GM12878 (cell line): ENCODE results near the gene GBGT1. TPM values are rescaled to one million over a fixed set of nuclear protein-coding genes. Genes with fewer than 3 reads are reported as not detected.

Experiments used
- ATAC-seq: fragments of 200-7000 bp; cut with Tn5 transposase; 3 replicates; pipeline ENCODE4 v1.9.1; 2020; ENCODE audit warnings: mild to moderate bottlenecking, moderate library complexity
- BruUV-seq: library from RNA; stranded (reverse); fragments of 400-500 nt; replicated peaks from 2 replicates; lab custom pipeline; 2021; lab: Mats Ljungman, UMichigan
- CTCF ChIA-PET: fragments of 300-600 bp; sonication (Branson Sonifier 250); formaldehyde crosslinking; extraction: SDS; loops from one replicate; lab custom pipeline; 2021; ENCODE audit warnings: inconsistent platforms; lab: Yijun Ruan, JAX
- POLR2A ChIA-PET: fragments of 350-600 bp; formaldehyde crosslinking; extraction: SDS; loops from one replicate; lab custom pipeline; 2021; ENCODE audit warnings: inconsistent platforms; lab: Charles Lee
- RAD21 ChIA-PET: fragments of 300-600 bp; sonication (Branson Sonifier 250); formaldehyde crosslinking; loops from one replicate; lab custom pipeline; 2023; ENCODE audit warnings: antibody characterized with exemption; ENCODE audit not compliant: unreplicated experiment; lab: Charles Lee
- SMC1A ChIA-PET: fragments of 300-600 bp; sonication (Branson Sonifier 250); formaldehyde crosslinking; loops from one replicate; lab custom pipeline; 2023; ENCODE audit not compliant: unreplicated experiment, uncharacterized antibody; lab: Charles Lee
- DNase-seq: peaks from one replicate; pipeline ENCODE4 v3.0.0-alpha.2; 2011; ENCODE audit warnings: low read depth, low spot score
- FAIRE-seq: peaks from 3 replicates; lab custom pipeline; 2011; peaks lifted over from hg19 to GRCh38; lab: Jason Lieb, UNC
- H2AFZ ChIP-seq: 2 replicates; pipeline ENCODE4 v1.6.0; 2011; ENCODE audit warnings: low read depth, low read length, control low read depth; ENCODE audit not compliant: control insufficient read depth
- H3K27ac ChIP-seq: 2 replicates; pipeline ENCODE4 v1.5.1; 2011; ENCODE audit warnings: control low read depth; ENCODE audit not compliant: control insufficient read depth, insufficient read depth
- H3K27me3 ChIP-seq, 2 experiments: replicated peaks in 1 of 2; 2 replicates each; pipeline versions ENCODE4 v1.6.0 to v1.6.1; 2011; ENCODE audit warnings: low read length in 1 of 2; ENCODE audit not compliant: control insufficient read depth in 2 of 2, insufficient read depth in 2 of 2
- H3K36me3 ChIP-seq, 2 experiments: 2 replicates each; pipeline ENCODE4 v1.5.1; 2011; ENCODE audit warnings: low read length in 1 of 2; ENCODE audit not compliant: control insufficient read depth in 2 of 2, insufficient read depth in 2 of 2
- H3K4me1 ChIP-seq: 2 replicates; pipeline ENCODE4 v1.6.1; 2011; ENCODE audit warnings: mild to moderate bottlenecking, low read length, moderate library complexity, mixed read lengths; ENCODE audit not compliant: control insufficient read depth, insufficient read depth
- H3K4me2 ChIP-seq: 2 replicates; pipeline ENCODE4 v1.6.0; 2011; ENCODE audit warnings: control low read depth; ENCODE audit not compliant: control insufficient read depth, insufficient read depth
- H3K4me3 ChIP-seq: fragments of 200-600 bp; sonication (generic); 2 replicates; pipeline ENCODE4 v1.5.1; 2016
- H3K79me2 ChIP-seq: 2 replicates; pipeline ENCODE4 v1.6.0; 2011; ENCODE audit warnings: low read length; ENCODE audit not compliant: control insufficient read depth, insufficient read depth
- H3K9ac ChIP-seq: 2 replicates; pipeline ENCODE4 v1.8.0; 2011; ENCODE audit warnings: low read length, control low read depth, mixed read lengths; ENCODE audit not compliant: control insufficient read depth, insufficient read depth
- H3K9me3 ChIP-seq: replicated peaks from 3 replicates; pipeline ENCODE4 v1.5.1; 2011; ENCODE audit warnings: mild to moderate bottlenecking, low read length; ENCODE audit not compliant: control insufficient read depth, insufficient read depth
- H4K20me1 ChIP-seq: 2 replicates; pipeline ENCODE4 v1.6.0; 2011; ENCODE audit not compliant: control insufficient read depth, insufficient read depth
- CEBPZ ChIP-seq: fragments of 150-350 bp; IDR thresholded peaks from 2 replicates; pipeline ENCODE4 v1.6.1; 2016; ENCODE audit warnings: low read depth, low read length
- ETV6 ChIP-seq, 2 experiments: fragments of 450-650 bp in 1 of 2; IDR thresholded peaks in 1 of 2; conservative IDR thresholded peaks in 1 of 2; 2 replicates each; pipeline ENCODE4 v1.6.1; 2014; ENCODE audit warnings: antibody characterized with exemption in 1 of 2, borderline replicate concordance in 1 of 2, low read depth in 1 of 2, mild to moderate bottlenecking in 1 of 2, moderate library complexity in 1 of 2
- JUNB ChIP-seq: IDR thresholded peaks from 2 replicates; pipeline ENCODE4 v1.6.1; 2016; ENCODE audit warnings: antibody characterized with exemption, mild to moderate bottlenecking
- KDM1A ChIP-seq: fragments of 200-600 bp; sonication (generic); IDR thresholded peaks from 2 replicates; pipeline ENCODE4 v1.6.1; 2016; ENCODE audit warnings: borderline replicate concordance
- KLF5 ChIP-seq: fragments of 450-650 bp; IDR thresholded peaks from 2 replicates; pipeline ENCODE4 v1.6.1; 2014; ENCODE audit warnings: mild to moderate bottlenecking; ENCODE audit not compliant: partially characterized antibody
- MLLT1 ChIP-seq: fragments of 450-650 bp; IDR thresholded peaks from 2 replicates; pipeline ENCODE4 v1.6.1; 2016; ENCODE audit warnings: mild to moderate bottlenecking
- NFXL1 ChIP-seq: fragments of 450-650 bp; IDR thresholded peaks from 2 replicates; pipeline ENCODE4 v1.6.1; 2017; ENCODE audit warnings: antibody characterized with exemption, mild to moderate bottlenecking, borderline replicate concordance
- POLR2AphosphoS2 ChIP-seq: IDR thresholded peaks from 2 replicates; pipeline ENCODE4 v1.6.1; 2011; ENCODE audit warnings: low read depth, mild to moderate bottlenecking, low read length, improper control_type of control experiment, moderate library complexity
- RFX5 ChIP-seq: IDR thresholded peaks from 2 replicates; pipeline ENCODE4 v1.6.1; 2011; ENCODE audit warnings: low read depth, low read length, improper control_type of control experiment
- SIX5 ChIP-seq: IDR thresholded peaks from 2 replicates; pipeline ENCODE4 v1.6.1; 2011; ENCODE audit warnings: mild to moderate bottlenecking, low read depth, low read length, moderate library complexity; ENCODE audit not compliant: severe bottlenecking
- SMAD5 ChIP-seq: IDR thresholded peaks from 2 replicates; pipeline ENCODE4 v1.6.1; 2016; ENCODE audit warnings: antibody characterized with exemption, low read depth
- SUPT20H ChIP-seq: IDR thresholded peaks from 2 replicates; pipeline ENCODE4 v1.6.1; 2011; ENCODE audit warnings: low read depth, mild to moderate bottlenecking, low read length, moderate library complexity, borderline replicate concordance; ENCODE audit not compliant: control insufficient read depth
- SUZ12 ChIP-seq: fragments of 200-600 bp; sonication (generic); IDR thresholded peaks from one replicate; pipeline ENCODE4 v1.6.1; 2018; ENCODE audit warnings: antibody characterized with exemption, mild to moderate bottlenecking; ENCODE audit not compliant: unreplicated experiment
- TAF1 ChIP-seq: IDR thresholded peaks from 2 replicates; pipeline ENCODE4 v1.6.1; 2011; ENCODE audit warnings: mild to moderate bottlenecking, low read depth, low read length, borderline replicate concordance
- ZBED1 ChIP-seq: IDR thresholded peaks from 2 replicates; pipeline ENCODE4 v1.6.1; 2016; ENCODE audit warnings: borderline replicate concordance
- WGBS: methylation state at CpG from one replicate; pipeline ENCODE4 v1.1.6; 2016; ENCODE audit warnings: low lambda C conversion rate; ENCODE audit not compliant: insufficient replicate concordance, insufficient coverage; ENCODE audit errors: missing lambda C conversion rate; 5-methylcytosine and 5-hydroxymethylcytosine counted together
- in situ Hi-C: fragments of 300-500 bp; cut with MboI; formaldehyde crosslinking; loops from 9 replicates; pipeline ENCODE4 v1.14.3; 2018; ENCODE audit warnings: mixed read lengths
- intact Hi-C: fragments of 100-400 bp; cut with micrococcal nuclease; formaldehyde crosslinking; loops from one replicate; pipeline ENCODE4 v1.14.2; 2022; ENCODE audit not compliant: unreplicated experiment
- polyA plus RNA-seq, 11 experiments: library from polyadenylated mRNA; depleted of rRNA in 4 of 11; unstranded in 6 of 11; stranded (reverse) in 5 of 11; fragments of >200 nt; fragmentation: Nextera tagmentation in 4 of 11; fragmentation: Illumina TruSeq in 1 of 11; extraction: Ambion mirVana in 4 of 11; extraction: Trizol in 1 of 11; gene quantifications; 1 replicate in 1 of 11; 2 replicates in 10 of 11; pipeline versions ENCODE4 v1.2.1 to v1.2.3, GENCODE V29; 2011 to 2016; ENCODE audit warnings: inconsistent platforms in 2 of 11, missing spikeins in 2 of 11, low read depth in 1 of 11
- total RNA-seq, 4 experiments: library from RNA; depleted of rRNA in 3 of 4; stranded (reverse); fragments of >200 nt in 3 of 4; fragmentation: Illumina TruSeq in 1 of 4; extraction: Trizol in 1 of 4; gene quantifications; 2 replicates each; pipeline versions ENCODE4 v1.2.1 to v1.2.3, GENCODE V29; 2013 to 2021
- TF ChIP-seq, protein P1 (sequence below), 3 experiments: IDR thresholded peaks in 2 of 3; conservative IDR thresholded peaks in 1 of 3; 2 replicates each; pipeline ENCODE4 v1.5.1; 2011; ENCODE audit warnings: low read depth in 3 of 3, low read length in 3 of 3, mild to moderate bottlenecking in 3 of 3, control low read depth in 2 of 3, moderate library complexity in 2 of 3, inconsistent platforms in 1 of 3, mixed read lengths in 1 of 3; ENCODE audit not compliant: control insufficient read depth in 2 of 3, insufficient read depth in 1 of 3; ENCODE audit errors: extremely low read depth in 1 of 3

GBGT1 gene
- total and polyA plus RNA-seq, 10 of the 15 experiments (the other 5 are each of a cell fraction or from before 2014, with no cell fraction given) = 0.08 to 1.9 (median 0.49) TPM

- no peak overlapping the region for H3K9ac ChIP-seq
- H3K27ac ChIP-seq = no peak overlapping the region
- 80% methylated on average over 9 of the region's 9 CpGs for WGBS
- no peaks in the 10 kb centered on the region for H4K20me1 ChIP-seq
- intact Hi-C loops = no loop called here
- ATAC-seq = no peak
- no peaks in the 10 kb centered on the region for H3K9me3 ChIP-seq
- no peaks in the 10 kb centered on the region for H3K36me3 ChIP-seq
- H3K79me2 ChIP-seq = no peaks in the 10 kb centered on the region
- SMC1A ChIA-PET = no interaction called here
- no TSS peak for BruUV-seq
- no peak overlapping the region for H3K4me3 ChIP-seq
- CTCF ChIA-PET = interaction anchor here (1.0 to 1.5 kb wide), 3 partner anchors 8 to 26 kb away, joined by 3 to 7 read pairs (median 5); no protein-coding TSS in a partner anchor
- no peaks in the 10 kb centered on the region for H3K4me1 ChIP-seq
- no peak overlapping the region for H3K4me2 ChIP-seq
- in situ Hi-C loops = no loop called here
- DNase-seq = no peak
- RAD21 ChIA-PET = interaction anchor here (1.5 kb wide), 1 partner anchor 11 kb away, joined by 4 read pairs; no protein-coding TSS in a partner anchor
- no peak overlapping the region for H2AFZ ChIP-seq
- FAIRE-seq = no peak
- no peaks in the 10 kb centered on the region for H3K27me3 ChIP-seq
- TF ChIP-seq RFX5 (no peak), ETV6 (conservative IDR thresholded peaks at IDR 0.05 in 1 of 2, IDR thresholded peaks at IDR 0.05 in 1 of 2; ENCODE audit: borderline replicate concordance in 1 of 2, low read depth in 1 of 2) (no peak), MLLT1 (no peak), NFXL1 (no peak), JUNB (no peak), SMAD5 (no peak), KLF5 (no peak), ZBED1 (no peak), TAF1 (no peak), SUPT20H (no peak), KDM1A (no peak), CEBPZ (no peak), SIX5 (no peak), SUZ12 (no peak), POLR2AphosphoS2 (no peak)
- TF ChIP-seq, protein P1, sequence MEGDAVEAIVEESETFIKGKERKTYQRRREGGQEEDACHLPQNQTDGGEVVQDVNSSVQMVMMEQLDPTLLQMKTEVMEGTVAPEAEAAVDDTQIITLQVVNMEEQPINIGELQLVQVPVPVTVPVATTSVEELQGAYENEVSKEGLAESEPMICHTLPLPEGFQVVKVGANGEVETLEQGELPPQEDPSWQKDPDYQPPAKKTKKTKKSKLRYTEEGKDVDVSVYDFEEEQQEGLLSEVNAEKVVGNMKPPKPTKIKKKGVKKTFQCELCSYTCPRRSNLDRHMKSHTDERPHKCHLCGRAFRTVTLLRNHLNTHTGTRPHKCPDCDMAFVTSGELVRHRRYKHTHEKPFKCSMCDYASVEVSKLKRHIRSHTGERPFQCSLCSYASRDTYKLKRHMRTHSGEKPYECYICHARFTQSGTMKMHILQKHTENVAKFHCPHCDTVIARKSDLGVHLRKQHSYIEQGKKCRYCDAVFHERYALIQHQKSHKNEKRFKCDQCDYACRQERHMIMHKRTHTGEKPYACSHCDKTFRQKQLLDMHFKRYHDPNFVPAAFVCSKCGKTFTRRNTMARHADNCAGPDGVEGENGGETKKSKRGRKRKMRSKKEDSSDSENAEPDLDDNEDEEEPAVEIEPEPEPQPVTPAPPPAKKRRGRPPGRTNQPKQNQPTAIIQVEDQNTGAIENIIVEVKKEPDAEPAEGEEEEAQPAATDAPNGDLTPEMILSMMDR (IDR thresholded peaks at IDR 0.05 in 2 of 3, conservative IDR thresholded peaks at IDR 0.05 in 1 of 3; ENCODE audit: control insufficient read depth in 2 of 3, extremely low read depth in 1 of 3, insufficient read depth in 1 of 3, low read depth in 3 of 3, low read length in 3 of 3) = no peak
- POLR2A ChIA-PET = no interaction called here
Measured at GRCh38 chr9:133155156-133155555, 8.6 kb downstream of the GBGT1 start.
